KMS-11 (cell line): ENCODE data around the gene BRD3OS.

Experiments
- H2AFZ ChIP-seq: fragments of 200-600 bp; sonication (generic); 2 replicates; pipeline ENCODE4 v1.6.1; 2016; ENCODE audit warnings: antibody characterized with exemption, mixed run types, low read depth
- H3K27ac ChIP-seq: fragments of 200-600 bp; sonication (generic); 2 replicates; pipeline ENCODE4 v1.6.1; 2016; ENCODE audit warnings: mild to moderate bottlenecking, mixed run types
- H3K27me3 ChIP-seq: fragments of 200-600 bp; sonication (generic); 2 replicates; pipeline ENCODE4 v1.6.1; 2017; ENCODE audit warnings: mild to moderate bottlenecking, low read depth, mixed run types, moderate library complexity; ENCODE audit not compliant: insufficient read depth
- H3K36me3 ChIP-seq: fragments of 200-600 bp; sonication (generic); 2 replicates; pipeline ENCODE4 v1.6.1; 2017; ENCODE audit warnings: mild to moderate bottlenecking, mixed run types; ENCODE audit not compliant: insufficient read depth
- H3K4me1 ChIP-seq: fragments of 200-600 bp; sonication (generic); 2 replicates; pipeline ENCODE4 v1.6.1; 2016; ENCODE audit warnings: mild to moderate bottlenecking, low read depth, mixed run types; ENCODE audit not compliant: poor library complexity, severe bottlenecking
- H3K4me2 ChIP-seq: fragments of 200-600 bp; sonication (generic); 2 replicates; pipeline ENCODE4 v1.7.0; 2016; ENCODE audit warnings: mild to moderate bottlenecking, mixed run types
- H3K4me3 ChIP-seq: fragments of 200-600 bp; sonication (generic); IDR thresholded peaks from 2 replicates; pipeline ENCODE4 v1.6.1; 2017; ENCODE audit warnings: low read depth, low read length, mixed read lengths; ENCODE audit not compliant: insufficient read depth
- H3K79me2 ChIP-seq: fragments of 200-600 bp; sonication (generic); 2 replicates; pipeline ENCODE4 v1.6.1; 2016; ENCODE audit warnings: low read depth, mixed run types; ENCODE audit not compliant: insufficient read depth
- H3K9ac ChIP-seq: fragments of 200-600 bp; sonication (generic); 2 replicates; pipeline ENCODE4 v1.6.1; 2016; ENCODE audit warnings: mild to moderate bottlenecking, mixed run types
- H4K20me1 ChIP-seq: fragments of 200-600 bp; sonication (generic); 2 replicates; pipeline ENCODE4 v1.6.1; 2016; ENCODE audit warnings: mild to moderate bottlenecking, mixed run types; ENCODE audit not compliant: insufficient read depth
- CTCF ChIP-seq: fragments of 200-600 bp; sonication (generic); conservative IDR thresholded peaks from 2 replicates; pipeline ENCODE4 v1.6.1; 2017; ENCODE audit warnings: low read depth, mild to moderate bottlenecking, antibody characterized with exemption, low read length, moderate library complexity, mixed read lengths

BRD3OS gene

GRCh38 chr9:134076644-134077043 is 51.4 kb downstream of the BRD3OS start:
- H3K36me3 ChIP-seq: no peaks in the 10 kb centered on the region
- no peak for TF ChIP-seq CTCF
- no peaks in the 10 kb centered on the region for H3K4me1 ChIP-seq
- H3K27me3 ChIP-seq: peaks cover 53% of the 10 kb centered on the region
- H4K20me1 ChIP-seq: no peaks in the 10 kb centered on the region
- no peak overlapping the region for H3K9ac ChIP-seq
- H3K27ac ChIP-seq: no peak overlapping the region
- H2AFZ ChIP-seq: no peak overlapping the region
- H3K4me3 ChIP-seq: no peak overlapping the region
- H3K79me2 ChIP-seq: no peaks in the 10 kb centered on the region
- H3K4me2 ChIP-seq: no peak overlapping the region
